Stimulated activated effector memory CD8-positive, alpha-beta T cell treated with anti-CD3 and anti-CD28 coated beads, Interleukin-12 subunit alpha, Interleukin-12 subunit beta, amount 100 ng/mL, for 72 hours (primary cell): Measurements from ENCODE around the gene PPP1CA.

Experiments
- ATAC-seq: fragments of 150-1000 bp; cut with Tn5 transposase; 2 replicates; pipeline ENCODE4 v1.10.0; 2021
- DNase-seq, 2 donors: peaks; one replicate each; pipeline ENCODE4 v3.0.0; 2021 to 2022; ENCODE audit warnings: low spot score in 2 of 2
- H3K27ac Mint-ChIP-seq: one replicate; pipeline ENCODE4 v1.8.0; 2022; ENCODE audit warnings: mild to moderate bottlenecking, mixed read lengths
- H3K36me3 Mint-ChIP-seq: one replicate; pipeline ENCODE4 v1.8.0; 2022; ENCODE audit warnings: mild to moderate bottlenecking, mixed read lengths
- H3K4me1 Mint-ChIP-seq: one replicate; pipeline ENCODE4 v1.8.0; 2022; ENCODE audit warnings: mixed read lengths
- H3K4me3 Mint-ChIP-seq: one replicate; pipeline ENCODE4 v1.8.0; 2022; ENCODE audit warnings: mild to moderate bottlenecking, mixed read lengths
- H3K9me3 Mint-ChIP-seq: one replicate; pipeline ENCODE4 v1.8.0; 2022; ENCODE audit warnings: mixed read lengths

PPP1CA gene

DNA sequence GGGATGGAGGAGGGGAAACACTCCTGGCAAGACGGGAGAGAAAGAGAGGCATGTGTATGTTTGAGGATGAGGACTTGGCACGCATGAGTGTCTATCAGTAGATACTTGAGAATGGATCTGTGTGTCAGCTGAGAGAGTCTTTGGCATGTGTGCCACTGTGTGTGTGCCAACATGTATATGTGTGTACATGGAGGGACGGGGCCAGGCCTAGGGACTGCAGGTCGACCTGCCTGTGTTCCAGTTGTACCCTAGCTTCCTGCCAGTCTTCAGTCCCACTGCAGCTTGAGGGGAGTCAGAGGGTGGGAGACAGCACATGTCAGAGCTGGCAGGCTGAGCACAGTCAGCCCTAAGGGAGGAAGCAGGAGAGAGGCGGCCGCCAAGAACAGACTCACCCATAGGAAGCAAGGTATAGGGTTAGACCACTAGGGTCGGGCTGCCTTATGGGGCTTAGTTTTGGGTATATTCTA lies 33.9 kb downstream of the PPP1CA start:
- H3K27ac Mint-ChIP-seq = peak overlapping the region; percentile 32
- H3K9me3 Mint-ChIP-seq = no peaks in the 10 kb centered on the region
- H3K4me3 Mint-ChIP-seq = peak overlapping the region; percentile 17
- no peak for DNase-seq
- no peak for ATAC-seq
- H3K36me3 Mint-ChIP-seq = peaks cover 17% of the 10 kb centered on the region
- peaks cover 87% of the 10 kb centered on the region for H3K4me1 Mint-ChIP-seq

DNA sequence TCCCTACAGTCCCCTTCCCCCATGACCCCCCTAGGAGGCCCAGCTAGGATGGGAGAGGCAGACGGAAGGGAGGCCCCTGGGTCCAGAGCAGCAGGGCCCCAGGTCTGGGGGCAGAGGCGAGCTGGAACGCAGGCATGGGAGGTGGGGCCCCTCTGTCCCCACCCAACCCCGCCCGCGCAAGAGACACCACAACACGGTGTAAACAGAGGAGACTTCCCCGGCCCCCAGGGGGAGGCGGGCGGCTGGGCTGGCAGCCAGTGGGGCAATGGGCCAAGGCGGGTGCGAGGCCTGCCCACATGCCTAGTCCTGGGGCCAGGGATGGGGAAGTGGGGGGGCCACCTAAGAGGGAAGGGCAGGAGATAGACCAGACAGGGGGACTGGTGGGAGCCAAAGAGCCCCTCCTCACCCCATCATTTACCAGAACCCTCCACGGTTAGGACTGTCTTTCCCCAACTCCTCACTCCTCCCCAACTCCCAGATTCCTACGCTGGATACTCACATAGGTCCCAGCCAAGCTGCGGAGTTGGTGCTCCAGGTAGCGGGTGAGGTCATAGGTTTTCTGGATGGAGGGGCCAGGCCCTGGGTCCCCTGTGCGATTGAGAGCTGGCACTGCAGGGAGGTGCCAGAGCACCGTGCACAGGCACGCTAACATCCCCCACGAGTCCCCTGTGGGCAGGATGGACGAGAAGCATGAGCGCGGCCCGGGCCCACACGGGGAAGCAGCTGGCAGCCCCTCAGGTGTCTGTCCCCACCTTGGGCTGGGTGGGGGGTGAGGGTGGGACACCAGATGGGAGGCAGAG lies 34.5 kb downstream of the PPP1CA start:
- peaks cover 93% of the 10 kb centered on the region for H3K4me1 Mint-ChIP-seq
- no peak for DNase-seq

DNA sequence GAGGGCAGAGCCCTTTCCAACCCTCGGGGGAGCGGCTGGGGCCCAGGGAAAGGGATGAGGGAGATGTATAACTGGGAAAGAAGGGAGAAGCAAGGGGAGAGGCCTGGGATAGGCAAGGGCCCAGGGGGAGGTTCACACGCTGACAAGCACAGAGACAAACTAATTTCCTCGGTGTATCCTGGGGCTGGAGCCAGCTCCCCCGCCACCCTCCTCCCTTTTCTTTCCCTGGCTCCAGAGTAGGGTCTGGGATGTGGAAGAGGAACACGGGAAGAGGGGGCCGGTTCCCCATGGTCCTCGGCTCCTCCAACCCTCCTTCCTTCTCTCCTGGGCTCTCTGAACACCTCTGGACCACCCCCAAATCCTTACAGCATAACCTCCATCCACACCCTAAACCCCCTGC lies 35.1 kb downstream of the PPP1CA start:
- no peak for DNase-seq
- H3K9me3 Mint-ChIP-seq = no peaks in the 10 kb centered on the region
- H3K36me3 Mint-ChIP-seq = peaks cover 12% of the 10 kb centered on the region
- no peak overlapping the region for H3K4me3 Mint-ChIP-seq
- peak overlapping the region; percentile 29 for H3K27ac Mint-ChIP-seq
- no peak for ATAC-seq
- H3K4me1 Mint-ChIP-seq = peaks cover 93% of the 10 kb centered on the region

More for the DNA sequence above, 34.5 kb downstream of the PPP1CA start:
- Mint-ChIP-seq H3K4me3 (peak overlapping the region; percentile 17), H3K27ac (no peak overlapping the region), H3K9me3 (no peaks in the 10 kb centered on the region), H3K36me3 (peaks cover 17% of the 10 kb centered on the region)
- ATAC-seq = no peak

DNA sequence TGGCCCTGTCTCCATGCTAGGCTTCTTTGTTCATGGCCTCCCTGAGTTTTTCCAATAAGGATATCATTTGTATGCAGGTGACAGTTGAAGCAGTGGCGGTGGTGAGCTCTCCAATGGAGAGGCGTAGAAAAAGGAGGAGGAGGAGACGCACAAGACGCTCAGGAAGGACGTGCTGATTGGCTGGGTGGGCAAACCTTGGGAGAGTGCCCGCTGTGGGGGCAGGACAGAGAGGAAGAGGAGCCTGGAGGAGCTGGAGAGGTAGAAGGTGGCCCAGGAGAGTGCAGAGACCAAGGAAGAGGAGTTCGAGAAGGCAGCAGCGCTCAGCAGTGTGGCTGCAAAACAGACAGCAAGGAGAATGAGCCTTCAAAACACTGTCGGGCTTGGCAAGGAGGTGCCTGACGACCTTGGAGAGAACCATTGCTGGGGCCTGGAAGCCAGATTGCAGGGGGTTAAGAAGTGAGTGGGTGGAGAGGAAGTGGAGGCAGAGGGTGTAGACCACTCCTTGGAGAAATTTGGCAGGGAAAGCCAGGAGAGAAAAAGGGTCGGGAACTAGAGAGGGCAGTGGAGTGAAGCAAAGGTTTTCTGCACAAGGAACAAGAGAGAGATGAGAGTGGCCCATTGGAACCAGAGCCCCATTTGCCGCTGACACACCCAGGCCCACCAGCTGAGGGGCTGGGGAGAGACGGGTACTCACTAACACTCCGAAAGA lies 35.8 kb downstream of the PPP1CA start:
- no peak for ATAC-seq
- peak overlapping the region; percentile 29 for H3K27ac Mint-ChIP-seq
- DNase-seq = no peak
- H3K36me3 Mint-ChIP-seq = peaks cover 12% of the 10 kb centered on the region
- no peaks in the 10 kb centered on the region for H3K9me3 Mint-ChIP-seq
- peaks cover 86% of the 10 kb centered on the region for H3K4me1 Mint-ChIP-seq
- no peak overlapping the region for H3K4me3 Mint-ChIP-seq

DNA sequence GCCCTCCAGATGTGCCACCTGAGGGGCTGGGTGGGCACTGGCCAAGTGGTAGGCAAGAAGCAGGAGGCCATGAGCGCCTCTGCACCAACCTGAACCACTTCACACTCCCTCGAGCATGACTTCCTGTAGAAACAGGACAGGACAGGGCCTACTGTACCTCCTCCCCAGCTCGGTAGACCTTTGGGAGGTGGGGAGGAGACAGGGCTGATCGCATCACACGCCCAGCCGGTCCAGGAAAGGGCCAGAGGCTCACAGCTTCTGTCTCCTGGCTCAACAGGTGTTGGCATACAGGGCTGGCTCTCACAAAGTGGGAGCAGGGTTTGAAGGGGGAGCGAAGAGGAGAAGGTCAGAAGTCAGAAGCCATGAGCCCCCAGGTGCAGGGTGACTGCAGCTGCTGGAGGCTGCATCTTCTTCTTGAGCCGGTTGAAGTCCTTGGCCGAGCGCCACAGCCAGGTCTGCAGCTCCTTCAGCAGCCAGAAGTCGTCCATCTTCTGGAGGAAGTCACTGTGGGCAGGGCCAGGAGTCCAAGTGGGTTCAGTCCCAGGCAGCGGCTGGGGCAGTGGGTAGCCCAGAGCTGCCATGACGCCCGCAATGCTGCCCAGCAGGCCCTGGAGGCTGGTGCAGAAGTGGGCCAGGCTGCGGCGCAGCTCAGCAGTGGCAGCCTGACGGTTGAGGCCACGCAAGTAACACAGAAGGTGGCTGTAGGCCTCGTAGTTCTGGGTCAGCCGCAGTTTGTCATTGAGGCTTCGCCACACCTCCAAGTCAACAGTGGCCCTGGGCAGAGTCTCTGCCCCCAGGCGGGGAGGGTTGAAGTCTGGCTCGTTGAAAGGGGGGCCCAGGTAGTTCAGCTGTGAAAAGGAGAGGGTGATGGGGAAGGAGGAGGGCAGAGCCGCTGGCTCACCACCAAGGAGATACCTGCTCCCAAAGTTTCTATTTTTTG lies 36.6 kb downstream of the PPP1CA start:
- ATAC-seq = no peak
- H3K36me3 Mint-ChIP-seq = peaks cover 12% of the 10 kb centered on the region
- H3K4me1 Mint-ChIP-seq = peaks cover 78% of the 10 kb centered on the region
- H3K4me3 Mint-ChIP-seq = no peak overlapping the region
- DNase-seq = no peak
- H3K27ac Mint-ChIP-seq = peak overlapping the region; percentile 29
- no peaks in the 10 kb centered on the region for H3K9me3 Mint-ChIP-seq

DNA sequence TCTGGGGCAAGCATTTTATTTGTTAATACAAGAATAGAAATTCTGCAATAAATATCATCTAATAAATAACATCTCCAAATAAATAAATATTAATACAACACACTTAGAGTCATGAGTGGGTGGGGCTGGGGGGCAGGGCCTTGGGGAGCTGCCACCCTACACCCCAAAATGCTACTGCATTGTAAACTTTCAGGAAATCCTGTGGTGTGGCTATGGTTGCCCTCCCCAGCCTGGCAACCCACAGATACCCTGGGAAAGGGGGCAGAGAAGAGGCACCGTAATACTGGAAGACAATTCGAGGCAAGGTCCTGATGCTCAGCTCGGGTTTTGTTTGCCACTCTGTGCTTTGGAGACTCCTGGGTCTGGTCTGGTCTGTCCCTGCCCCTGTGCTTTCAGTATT lies 37.5 kb downstream of the PPP1CA start:
- no peak for ATAC-seq
- Mint-ChIP-seq H3K4me1 (peaks cover 69% of the 10 kb centered on the region), H3K27ac (peak overlapping the region; percentile 29)

DNA sequence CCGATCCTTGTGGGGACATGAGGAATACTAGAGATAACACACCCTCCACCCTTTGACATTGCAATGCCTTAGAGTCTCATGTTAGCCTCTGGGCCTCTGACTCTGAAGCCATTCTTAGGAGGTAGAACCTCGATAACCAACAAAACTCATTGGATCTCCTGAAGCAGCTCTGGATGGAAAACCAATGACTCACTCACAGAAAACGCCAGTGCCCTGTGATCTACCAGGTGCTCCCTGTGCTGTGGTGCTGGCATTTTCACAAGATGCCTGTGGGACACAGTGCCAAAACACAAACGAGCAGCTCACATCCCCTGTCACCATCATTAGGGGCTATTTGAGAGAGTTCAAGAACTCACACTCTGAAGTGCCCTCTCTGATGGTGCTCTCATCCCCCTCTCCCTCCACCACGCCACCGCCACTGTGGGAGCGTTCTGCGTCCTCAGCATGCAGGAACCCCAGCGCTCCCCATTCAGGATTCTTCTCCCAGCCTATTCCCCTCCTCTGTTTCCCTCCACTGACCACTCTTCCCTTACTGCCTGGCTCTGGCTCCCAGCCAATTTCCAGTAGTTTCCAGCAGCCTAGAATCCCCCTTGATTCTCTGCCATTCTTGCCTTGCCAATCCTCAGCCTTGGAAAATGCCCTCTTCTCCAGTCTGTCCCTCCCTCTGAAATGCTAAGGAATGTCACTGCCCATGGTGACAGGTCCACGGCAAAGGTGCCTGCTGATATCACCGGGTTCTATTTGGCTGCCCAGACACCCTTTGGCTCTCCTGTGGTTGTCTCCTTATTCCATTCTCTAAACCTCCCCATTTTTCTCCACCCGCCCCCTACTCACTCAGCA lies 43.6 kb downstream of the PPP1CA start:
- H3K27ac Mint-ChIP-seq = no peak overlapping the region
- ATAC-seq (no peak), DNase-seq (no peak)
- H3K36me3 Mint-ChIP-seq = peaks cover 15% of the 10 kb centered on the region
- H3K4me1 Mint-ChIP-seq = peaks cover 59% of the 10 kb centered on the region
- no peaks in the 10 kb centered on the region for H3K9me3 Mint-ChIP-seq
- H3K4me3 Mint-ChIP-seq = no peak overlapping the region

More for the DNA sequence above, 37.5 kb downstream of the PPP1CA start:
- Mint-ChIP-seq H3K4me3 (no peak overlapping the region), H3K36me3 (peaks cover 12% of the 10 kb centered on the region), H3K9me3 (no peaks in the 10 kb centered on the region)
- DNase-seq = no peak

DNA sequence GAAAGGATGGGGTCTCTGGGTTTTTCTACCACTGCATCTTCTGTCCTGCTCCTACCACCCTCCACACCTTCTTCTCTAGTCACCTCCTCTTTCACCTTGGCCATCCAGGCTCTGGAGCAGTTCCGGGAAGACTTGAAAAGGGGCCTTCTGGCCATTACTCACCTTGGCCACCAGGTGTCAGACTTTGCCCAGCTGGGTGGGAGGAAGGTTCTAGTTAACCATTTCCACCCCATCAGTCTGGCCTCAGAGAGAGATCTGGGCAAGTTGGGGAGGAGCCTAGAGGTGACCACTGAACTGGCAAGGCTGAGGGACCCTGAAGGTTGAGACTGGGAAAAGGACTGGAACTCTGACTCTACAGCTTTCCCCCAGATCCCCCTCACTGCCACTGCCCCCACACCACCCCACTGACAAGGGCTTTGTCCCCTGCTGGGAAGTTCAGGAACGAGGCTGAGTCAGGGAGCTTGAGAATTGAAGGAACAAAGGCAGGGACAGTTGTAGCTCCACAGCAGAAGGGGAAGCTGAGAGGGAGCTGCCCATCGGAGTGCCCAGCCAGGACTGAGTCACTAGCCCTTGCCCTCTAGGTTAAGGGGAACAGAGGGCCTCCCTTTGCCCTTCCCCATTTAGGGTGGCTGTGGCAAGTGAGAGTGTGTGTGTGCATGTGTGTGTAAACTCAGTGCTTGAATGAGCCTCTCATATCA lies 44.6 kb downstream of the PPP1CA start:
- peaks cover 56% of the 10 kb centered on the region for H3K4me1 Mint-ChIP-seq
- H3K4me3 Mint-ChIP-seq = peak overlapping the region; percentile 38
- peak; percentile 12 for ATAC-seq
- no peaks in the 10 kb centered on the region for H3K9me3 Mint-ChIP-seq
- H3K36me3 Mint-ChIP-seq = peaks cover 18% of the 10 kb centered on the region
- peak overlapping the region; percentile 97 for H3K27ac Mint-ChIP-seq
- peak; percentile 63 to 85 for DNase-seq

DNA sequence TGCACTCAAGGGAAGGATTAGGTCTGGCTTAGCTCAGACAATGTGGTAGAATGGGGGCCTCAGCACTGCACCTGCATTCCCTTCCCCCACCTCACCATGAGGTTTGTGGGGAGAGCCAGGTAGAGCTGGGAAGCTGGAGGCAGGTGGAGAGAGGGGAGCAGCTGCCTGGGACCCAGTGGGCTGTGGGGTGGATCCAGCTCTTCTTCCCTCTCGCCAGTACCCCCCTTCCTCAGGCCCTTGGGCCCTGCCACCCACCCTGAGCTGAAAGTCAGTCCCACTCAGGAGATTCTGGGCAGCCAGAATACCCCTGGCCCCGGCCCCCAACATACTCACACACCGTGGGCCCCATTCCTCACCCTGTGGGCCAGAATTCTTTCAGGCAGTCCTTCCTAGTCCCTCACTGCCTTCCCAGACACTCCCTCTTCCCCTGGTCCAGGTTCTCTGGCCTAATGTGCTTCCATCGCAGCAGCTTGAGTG lies 45.2 kb downstream of the PPP1CA start:
- Mint-ChIP-seq H3K4me3 (peak overlapping the region; percentile 38), H3K9me3 (no peaks in the 10 kb centered on the region), H3K27ac (peak overlapping the region; percentile 97), H3K36me3 (peaks cover 18% of the 10 kb centered on the region), H3K4me1 (peaks cover 57% of the 10 kb centered on the region)
- DNase-seq (no peak), ATAC-seq (no peak)

DNA sequence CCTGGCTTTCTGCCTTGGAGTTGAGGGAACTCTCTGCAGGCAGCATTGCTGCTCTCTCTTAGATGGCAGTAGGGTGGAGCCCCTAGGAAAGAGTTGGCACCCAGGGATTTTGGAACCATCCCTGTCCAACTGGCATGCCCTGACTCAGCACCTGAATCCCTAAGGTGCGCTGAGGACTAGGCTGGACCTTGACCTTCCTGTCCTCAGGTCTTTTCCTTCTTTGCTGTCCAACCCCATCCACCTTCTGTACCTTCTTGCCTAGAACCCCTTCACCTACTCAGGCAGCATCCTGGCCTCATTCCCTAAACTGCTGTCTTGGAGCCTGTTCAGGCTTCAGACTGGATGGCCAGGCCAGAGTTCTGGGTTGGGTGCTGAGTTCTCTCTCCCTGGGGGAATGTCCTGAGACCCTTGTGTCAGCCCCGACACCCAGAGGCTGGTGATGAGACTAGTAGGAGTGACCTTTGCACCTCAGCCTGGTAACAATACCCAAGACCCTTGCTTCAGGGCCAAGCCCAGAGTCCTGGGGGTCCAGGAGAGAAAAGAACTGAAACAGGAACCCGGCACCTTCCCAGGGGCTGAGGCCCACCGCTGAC lies 45.8 kb downstream of the PPP1CA start:
- Mint-ChIP-seq H3K27ac (peak overlapping the region; percentile 97), H3K4me3 (no peak overlapping the region), H3K36me3 (peaks cover 18% of the 10 kb centered on the region), H3K4me1 (peaks cover 62% of the 10 kb centered on the region), H3K9me3 (no peaks in the 10 kb centered on the region)
- DNase-seq = no peak
- no peak for ATAC-seq

DNA sequence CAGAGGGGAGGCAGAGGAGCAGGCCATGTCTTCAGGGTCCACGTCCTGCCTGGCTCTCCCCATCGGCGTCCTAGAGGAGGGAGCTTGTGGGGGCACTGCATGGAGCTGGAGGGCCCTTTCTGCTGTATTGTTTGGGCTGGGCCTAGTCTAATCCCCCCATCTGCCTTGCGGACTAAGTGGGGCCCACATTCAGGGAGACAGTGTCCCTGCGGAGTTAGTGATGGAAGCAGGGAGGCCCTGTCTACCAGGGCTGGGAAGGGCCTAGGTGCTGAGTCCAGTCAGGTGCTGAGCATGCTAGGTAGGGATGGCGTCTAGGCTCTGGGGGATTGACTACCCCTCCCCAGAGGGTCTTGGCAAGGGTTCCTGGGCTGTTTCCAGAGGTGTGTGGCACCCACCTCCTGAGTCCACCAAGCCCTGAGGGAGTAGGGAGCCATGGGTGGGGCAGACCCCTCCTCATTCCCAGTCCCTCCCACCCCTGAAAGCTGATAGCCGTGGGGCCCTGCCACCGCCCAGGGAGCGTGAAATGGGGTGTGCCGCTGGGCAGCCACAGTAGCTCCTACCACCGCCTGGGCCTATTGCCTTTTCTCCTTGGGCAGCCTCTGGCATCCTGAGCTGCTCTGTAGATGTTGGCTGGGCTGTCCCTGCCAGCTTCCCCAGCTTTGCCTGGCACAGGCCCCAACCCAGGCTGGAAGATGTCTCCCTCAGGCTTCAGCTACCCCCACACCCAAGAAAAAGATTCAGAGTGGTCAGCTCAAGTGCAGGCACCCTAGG lies 46.5 kb downstream of the PPP1CA start:
- peaks cover 63% of the 10 kb centered on the region for H3K4me1 Mint-ChIP-seq

DNA sequence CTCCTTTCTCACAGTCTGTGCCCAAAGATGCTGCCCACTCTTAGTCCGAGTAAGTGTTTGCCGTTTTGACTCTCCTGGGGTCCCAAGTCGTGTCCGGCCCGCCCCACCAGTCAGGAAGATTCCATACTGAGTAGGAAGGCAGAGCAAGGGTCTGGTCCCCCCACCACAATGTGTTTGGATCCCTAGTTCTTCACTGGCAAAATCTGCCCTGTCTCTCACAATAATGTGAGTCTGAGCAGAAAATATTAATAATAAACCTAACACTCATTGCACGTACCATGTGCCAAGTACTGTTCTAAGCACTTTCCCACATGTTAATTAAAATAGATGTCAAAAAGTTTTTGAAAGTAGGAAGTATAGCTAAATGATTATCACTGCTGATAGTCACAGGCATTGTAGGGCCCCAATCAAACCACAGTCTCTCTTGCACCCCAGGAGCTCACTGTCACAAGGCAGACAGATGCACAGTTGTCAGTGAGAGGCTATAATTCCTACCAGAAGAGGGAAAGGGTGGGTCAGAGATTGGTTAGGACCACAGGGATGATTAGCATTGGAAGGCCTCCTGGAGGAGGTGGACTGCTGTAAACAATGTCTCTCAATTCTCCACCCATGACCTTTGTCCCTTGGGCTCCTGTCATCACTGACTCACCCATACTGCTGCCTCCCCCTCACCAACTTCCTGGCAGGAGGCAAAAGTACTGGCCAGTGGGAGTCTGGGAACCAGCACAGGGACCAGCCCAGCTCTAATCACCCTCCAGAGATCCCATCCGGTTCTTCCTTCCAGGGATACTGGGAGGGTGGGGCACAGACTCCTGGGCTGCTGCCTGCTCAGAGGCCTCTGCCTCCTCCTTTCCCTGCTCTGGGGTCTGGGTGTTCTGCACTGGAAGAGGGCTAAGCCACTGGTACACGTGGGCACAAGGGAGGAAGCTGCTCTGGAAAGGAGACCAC lies 47.3 kb downstream of the PPP1CA start:
- no peak for DNase-seq
- Mint-ChIP-seq H3K4me1 (peaks cover 70% of the 10 kb centered on the region), H3K36me3 (peaks cover 18% of the 10 kb centered on the region), H3K9me3 (no peaks in the 10 kb centered on the region), H3K27ac (peak overlapping the region; percentile 97), H3K4me3 (peak overlapping the region; percentile 87)
- no peak for ATAC-seq

More for the DNA sequence above, 46.5 kb downstream of the PPP1CA start:
- peak overlapping the region; percentile 87 for H3K4me3 Mint-ChIP-seq
- peak overlapping the region; percentile 97 for H3K27ac Mint-ChIP-seq
- peaks cover 18% of the 10 kb centered on the region for H3K36me3 Mint-ChIP-seq
- no peaks in the 10 kb centered on the region for H3K9me3 Mint-ChIP-seq
- ATAC-seq (no peak), DNase-seq (no peak)
